ENCODE measurements around the gene PARL. TPM values are rescaled to one million over a fixed set of nuclear protein-coding genes. Genes with fewer than 3 reads are reported as not detected.
"Not testable (repeated sequence)": the region's sequence is repeated elsewhere in the genome, so short reads cannot be mapped to it uniquely, and the experiment has no call there.

PARL gene
- total RNA-seq, 1 experiment from 2014 or later, result 54.2 TPM

DNA sequence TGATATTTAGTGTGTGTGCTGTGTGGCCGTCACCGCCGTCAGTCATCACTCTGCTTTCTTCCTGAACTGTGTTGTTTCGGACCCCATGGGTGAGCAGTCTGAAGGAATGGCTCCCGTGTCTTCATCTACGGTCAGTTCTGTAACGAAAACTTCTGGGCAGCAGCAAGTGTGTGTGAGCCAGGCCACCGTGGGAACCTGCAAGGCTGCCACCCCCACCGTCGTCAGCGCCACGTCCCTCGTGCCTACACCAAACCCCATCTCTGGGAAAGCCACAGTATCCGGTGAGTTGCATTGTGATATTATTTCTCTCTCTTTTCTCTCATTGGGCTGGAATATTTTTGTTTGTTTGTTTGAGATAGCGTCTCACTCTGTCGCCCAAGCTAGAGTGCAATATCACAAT lies 94.0 kb downstream of the PARL start:
- DNase-seq (ENCODE audit: low read depth), result no peak

DNA sequence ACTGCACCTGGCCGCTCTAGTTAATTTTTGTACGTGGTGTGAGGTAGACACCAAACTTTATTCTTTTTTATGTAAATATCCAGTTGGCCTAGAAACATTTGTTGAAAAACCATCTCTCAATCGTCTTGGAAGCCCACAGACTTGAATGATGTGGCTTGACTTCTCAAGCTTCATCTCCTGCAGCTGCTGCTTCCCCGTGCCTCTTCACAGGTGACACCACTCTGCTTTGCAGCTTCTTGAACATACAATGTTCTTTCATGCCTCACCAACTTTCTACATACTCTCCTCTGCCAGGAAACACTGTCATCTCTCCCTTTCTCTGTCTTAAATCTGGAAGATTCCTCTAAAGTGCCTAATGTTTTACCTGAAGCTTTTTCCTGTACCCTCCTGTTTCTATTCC lies 94.9 kb downstream of the PARL start:
- DNase-seq (ENCODE audit: low read depth), result no peak

DNA sequence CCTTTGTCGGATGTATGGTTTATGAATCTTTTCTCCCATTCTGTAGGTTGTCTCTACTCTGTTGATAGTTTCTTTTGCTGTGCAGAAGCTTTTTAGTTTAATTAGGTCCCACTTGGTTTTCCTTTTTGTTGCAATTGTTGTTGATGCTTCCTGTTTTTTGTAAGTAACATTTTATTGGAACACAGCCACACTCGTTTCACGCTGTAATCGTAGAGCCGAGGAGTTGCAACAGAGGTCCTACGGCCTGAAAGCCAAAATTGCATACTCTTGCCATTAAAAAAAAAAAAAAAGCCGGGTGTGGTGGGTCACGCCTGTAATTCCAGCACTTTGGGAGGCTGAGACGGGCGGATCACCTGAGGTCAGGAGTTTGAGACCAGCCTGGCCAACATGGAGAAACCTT lies 100.2 kb downstream of the PARL start:
- not testable (repeated sequence) for DNase-seq (ENCODE audit: low read depth)

DNA sequence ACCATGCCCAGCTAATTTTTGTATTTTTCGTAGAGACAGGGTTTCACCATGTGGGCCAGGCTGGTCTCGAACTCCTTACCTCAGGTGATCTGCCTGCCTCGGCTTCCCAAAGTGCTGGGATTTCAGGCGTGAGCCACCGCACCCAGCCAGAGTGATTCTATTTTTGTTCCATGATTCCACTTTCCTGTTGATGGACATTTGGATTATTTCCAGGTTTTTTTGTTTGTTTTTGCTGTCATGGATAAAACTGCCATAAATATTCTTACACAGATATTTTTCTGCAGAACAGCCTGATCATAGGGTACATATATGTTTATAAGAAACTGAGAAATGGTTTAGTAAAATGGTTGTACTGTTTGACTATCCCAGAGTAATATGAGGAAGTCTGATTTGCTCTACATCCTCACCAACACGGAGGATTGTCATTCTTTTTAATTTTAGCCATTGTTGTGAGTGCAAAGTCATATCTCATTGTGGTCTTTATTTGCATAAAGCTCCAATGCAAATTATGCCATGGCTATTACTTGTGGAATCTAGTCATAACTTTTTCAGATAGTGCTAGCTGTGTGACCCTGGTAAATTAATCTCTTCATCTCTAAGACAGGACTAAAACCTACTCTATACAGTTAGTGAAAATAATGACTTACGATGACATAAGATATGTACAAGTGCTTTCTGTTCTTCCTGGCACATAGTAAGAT lies 102.0 kb downstream of the PARL start:
- DNase-seq (ENCODE audit: low read depth), result no peak

DNA sequence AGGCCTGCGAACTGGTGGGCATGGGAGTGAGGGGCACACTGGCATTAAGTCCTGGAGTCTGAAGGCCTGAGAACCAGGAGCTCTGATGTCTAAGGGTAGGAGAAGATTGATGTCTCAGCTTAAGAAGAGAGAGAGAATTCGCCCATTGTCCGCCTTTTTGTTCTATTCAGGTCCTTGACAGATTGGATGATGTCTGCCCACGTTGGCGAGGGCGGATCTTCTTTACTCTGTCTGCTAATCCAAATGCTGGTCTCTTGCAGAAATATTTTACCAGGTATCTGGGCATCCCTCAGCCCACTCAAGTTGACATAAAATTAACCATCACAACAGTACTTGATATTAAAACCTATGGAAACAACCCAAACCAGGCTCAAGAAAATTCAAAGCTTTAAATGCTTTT lies 103.4 kb downstream of the PARL start:
- no peak for DNase-seq (ENCODE audit: low read depth)

DNA sequence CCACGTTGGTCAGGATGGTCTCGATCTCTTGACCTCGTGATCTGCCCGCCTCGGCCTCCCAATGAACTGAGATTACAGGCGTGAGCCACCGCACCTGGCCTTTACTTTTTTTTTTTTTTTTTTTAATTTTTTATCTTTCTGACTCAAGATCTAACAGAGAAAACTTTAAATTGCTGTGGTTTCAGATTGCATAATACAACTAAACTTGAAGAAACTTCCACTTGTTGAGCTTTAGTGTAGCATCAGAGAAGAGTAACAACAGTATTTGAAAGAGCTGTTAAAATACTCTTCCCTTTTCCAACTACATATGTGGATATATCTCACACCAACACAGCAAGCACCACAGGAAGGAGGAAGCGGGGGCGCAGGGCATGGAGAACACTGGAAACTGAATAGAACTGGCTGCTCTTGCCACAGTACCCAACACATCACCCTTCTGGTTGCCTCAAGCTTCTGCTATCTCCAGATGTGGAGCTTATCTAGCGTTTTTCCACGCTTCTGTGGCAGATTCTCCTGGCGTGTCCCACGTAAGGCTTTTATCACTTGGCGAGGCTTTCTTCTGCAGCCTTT lies 104.7 kb downstream of the PARL start:
- no peak for DNase-seq (ENCODE audit: low read depth)

Other genes starting within 250 kb of the PARL start
- gene KLHL24, start 249.3 kb downstream of the PARL start, total RNA-seq (2014; rRNA removed), result 15.3 and 20.3 TPM in 2 replicates
- gene YEATS2, start 187.1 kb downstream of the PARL start, total RNA-seq (2014; rRNA removed), result 28.3 and 29.2 TPM in 2 replicates
- gene MAP6D1, start 59.3 kb downstream of the PARL start, total RNA-seq (2014; rRNA removed), result 3.1 and 4.6 TPM in 2 replicates
- gene ABCC5, start 133.0 kb upstream of the PARL start, total RNA-seq (2014; rRNA removed), result 18.9 and 26.7 TPM in 2 replicates
- gene HTR3D, start 146.9 kb upstream of the PARL start, total RNA-seq (2014; rRNA removed), result not detected in 2 replicates
- not detected in 2 replicates for gene HTR3C, start 168.2 kb upstream of the PARL start, total RNA-seq (2014; rRNA removed)
- gene HTR3E, start 212.2 kb upstream of the PARL start, total RNA-seq (2014; rRNA removed), result not detected in 2 replicates